Psoas muscle (tissue), 8 donors: ENCODE results near the gene GOLGA6L25. TPM values are rescaled to one million over a fixed set of nuclear protein-coding genes. Genes with fewer than 3 reads are reported as not detected.
"Not testable (repeated sequence)": the region's sequence is repeated elsewhere in the genome, so short reads cannot be mapped to it uniquely, and the experiment has no call there.

Source experiments
- ATAC-seq, 4 donors: fragments of 200-7000 bp; cut with Tn5 transposase; one replicate each; pipeline ENCODE4 v1.9.1; 2020; ENCODE audit warnings: moderate library complexity in 3 of 4, mild to moderate bottlenecking in 2 of 4
- DNase-seq, 2 donors: peaks; one replicate each; pipeline ENCODE4 v3.0.0-alpha.2; 2020
- H3K27ac ChIP-seq: fragments of 200-600 bp; one replicate; pipeline ENCODE4 v1.8.0; 2022
- H3K27me3 ChIP-seq, 3 donors: fragments of 200-600 bp in 1 of 3; one replicate each; pipeline versions ENCODE4 v1.6.1 to v1.8.0; 2013 to 2022; ENCODE audit warnings: low read length in 2 of 3, mild to moderate bottlenecking in 2 of 3, moderate library complexity in 1 of 3; ENCODE audit not compliant: insufficient read depth in 3 of 3
- H3K36me3 ChIP-seq, 2 donors: fragments of 200-600 bp in 1 of 2; one replicate each; pipeline versions ENCODE4 v1.6.1 to v1.8.0; 2013 to 2022; ENCODE audit warnings: low read depth in 1 of 2, mild to moderate bottlenecking in 1 of 2, moderate library complexity in 1 of 2; ENCODE audit not compliant: insufficient read depth in 1 of 2
- H3K4me1 ChIP-seq: fragments of 200-600 bp; one replicate; pipeline ENCODE4 v1.8.0; 2022
- H3K4me3 ChIP-seq: fragments of 200-600 bp; one replicate; pipeline ENCODE4 v1.8.0; 2022; ENCODE audit warnings: mild to moderate bottlenecking
- H3K9me3 ChIP-seq: fragments of 200-600 bp; one replicate; pipeline ENCODE4 v1.8.0; 2022
- whole genome bisulfite sequencing, 3 donors: extraction: QIAGEN DNeasy Blood & Tissue Kit; methylation state at CpG; one replicate each; pipeline versions ENCODE4 v1.1.6 to v1.1.7; 2013; 5-methylcytosine and 5-hydroxymethylcytosine counted together
- intact Hi-C, 2 donors: fragments of 100-400 bp; cut with DNase I; formaldehyde crosslinking; loops; one replicate each; pipeline versions ENCODE4 v1.11.0 to v1.14.2; 2022
- long read RNA-seq, 2 donors: library from polyadenylated mRNA; unstranded; transcript quantifications; one replicate each; pipeline ENCODE4 v2.0.0, GENCODE V29; 2021
- polyA plus RNA-seq, 3 donors: library from polyadenylated mRNA; stranded (reverse); fragments of 200-250 nt; gene quantifications; one replicate each; pipeline ENCODE4 v1.2.3, GENCODE V29; 2013
- total RNA-seq, 4 donors: library from RNA; stranded (reverse); fragmentation: NEBNext Ultra II Directional in 2 of 4; extraction: Animal tissue kit (Norgen Biotek cat#: 25700) in 2 of 4; gene quantifications; one replicate each; pipeline versions ENCODE4 v1.2.1 to v1.2.4, GENCODE V29; 2021 to 2023
- donor health status: healthy with polysubstance abuse.
- donor health status: DM: no; HTN: no; CAD: no; lungs with moderate emphysema.
- donor health status: Bipolar disorder and iron deficiency.
- donor health status: healthy.
- donor health status: DM: yes; HTN: yes; CAD: no.
- donor health status: DM: no; HTN: no; CAD: no.
- donor health status: DM: no; HTN: no; CAD: no.
- donor health status: DM: yes; HTN: yes; CAD: no.

Gene GOLGA6L25
- total RNA-seq (not detected), polyA plus RNA-seq (not detected)
- long read RNA-seq, donor 1 = 0 reads
- long read RNA-seq, donor 2 = 0 reads

DNA sequence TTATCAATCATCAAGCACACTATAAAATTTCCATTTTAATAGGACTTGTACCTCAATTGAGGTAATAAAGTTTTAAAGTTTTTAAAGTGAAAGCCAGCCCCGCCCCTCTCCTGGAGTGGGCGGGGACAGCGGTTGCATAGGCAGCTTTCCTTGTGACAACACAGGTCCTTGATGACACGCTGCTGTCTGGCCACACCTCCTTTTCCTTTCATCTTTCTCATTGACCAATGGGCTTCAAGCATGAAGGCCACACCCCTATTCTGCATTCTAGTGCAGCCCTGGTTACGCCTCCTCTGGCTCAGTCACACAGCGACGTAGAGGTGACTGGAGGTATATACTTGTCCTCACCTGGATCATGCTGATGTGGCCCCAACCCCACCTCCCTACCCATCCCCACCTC is at the start of gene GOLGA6L25:
Gene GOLGA6L25 (plus strand): TSS at position 301 of the 400 bp plus-strand sequence. CDS start 61 bp downstream, at position 362.
- intact Hi-C loops, H3K27ac ChIP-seq, H3K9me3 ChIP-seq, H3K36me3 ChIP-seq, H3K4me1 ChIP-seq, H3K4me3 ChIP-seq, H3K27me3 ChIP-seq, ATAC-seq, DNase-seq: not testable (repeated sequence)
- WGBS, 3 donors = no CpG with 5 or more reads among the region's 7 CpGs

- H3K9me3 ChIP-seq, DNase-seq, H3K27ac ChIP-seq, H3K36me3 ChIP-seq, H3K27me3 ChIP-seq, ATAC-seq, H3K4me3 ChIP-seq, intact Hi-C loops, H3K4me1 ChIP-seq: not testable (repeated sequence)
- WGBS, 3 donors = 1 to 5% (median 2%) methylated on average over 8 to 16 of the region's 63 CpGs
Observed at GRCh38 chr15:28508217-28508889, 45.0 kb upstream of the GOLGA6L25 start.

DNA sequence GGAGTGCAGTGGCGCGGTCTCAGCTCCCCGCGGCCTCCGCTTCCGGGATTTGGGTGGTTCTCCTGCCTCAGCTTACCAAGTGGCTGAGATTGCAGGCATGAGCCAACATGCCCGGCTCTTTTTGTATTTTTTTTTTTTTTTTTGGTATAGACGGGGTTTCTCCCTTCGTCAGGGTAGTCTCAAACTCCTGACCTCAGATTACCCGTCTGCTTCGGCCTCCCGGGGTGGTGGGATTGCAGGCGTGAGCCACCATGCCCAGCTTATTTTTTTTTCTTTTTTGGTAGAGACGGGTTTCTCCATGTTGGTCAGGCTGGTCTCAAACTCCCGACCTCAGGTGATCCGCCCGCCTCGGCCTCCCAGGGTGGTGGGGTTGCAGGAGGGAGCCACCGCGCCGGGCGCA is 39.2 kb upstream of the GOLGA6L25 start:
- H3K4me3 ChIP-seq, H3K36me3 ChIP-seq, H3K9me3 ChIP-seq, DNase-seq, H3K27me3 ChIP-seq, ATAC-seq, intact Hi-C loops, H3K27ac ChIP-seq, H3K4me1 ChIP-seq: not testable (repeated sequence)
- WGBS, 3 donors = 87 to 96% (median 92%) methylated on average over 6 to 7 of the region's 22 CpGs

DNA sequence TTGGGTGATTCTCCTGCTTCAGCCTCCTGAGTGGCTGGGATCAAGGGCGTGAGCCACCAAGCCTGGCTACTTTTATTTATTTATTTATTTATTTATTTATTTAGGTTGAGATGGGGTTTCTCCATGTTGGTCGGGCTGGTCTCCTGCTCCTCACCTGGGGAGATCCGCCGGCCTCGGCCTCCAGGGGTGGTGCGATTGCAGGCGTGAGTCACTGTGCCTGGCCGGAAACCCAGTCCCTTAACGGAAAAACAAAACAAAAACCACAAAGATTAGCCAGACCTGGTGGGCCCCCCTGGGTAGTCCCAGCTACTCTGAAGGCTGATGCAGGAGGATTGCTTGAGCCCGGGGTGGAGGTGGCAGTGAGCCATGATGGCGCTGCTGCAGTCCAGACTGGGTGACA is 38.2 kb upstream of the GOLGA6L25 start:
- H3K36me3 ChIP-seq, H3K27ac ChIP-seq, H3K9me3 ChIP-seq, H3K4me3 ChIP-seq, DNase-seq, H3K27me3 ChIP-seq, H3K4me1 ChIP-seq, ATAC-seq, intact Hi-C loops: not testable (repeated sequence)
- WGBS, 3 donors = 75 to 95% (median 81%) methylated on average over 1 to 2 of the region's 11 CpGs

- H3K36me3 ChIP-seq, H3K4me3 ChIP-seq, H3K4me1 ChIP-seq, H3K27me3 ChIP-seq, DNase-seq, intact Hi-C loops, H3K27ac ChIP-seq, ATAC-seq, H3K9me3 ChIP-seq: not testable (repeated sequence)
- 78 to 86% (median 86%) methylated on average over 3 of the region's 6 CpGs for WGBS, 3 donors
Observed at GRCh38 chr15:28532954-28533353, 20.4 kb upstream of the GOLGA6L25 start, which contains the start of gene GOLGA8G. GOLGA8G (minus strand) TSS chr15:28532971; CDS start chr15:28532909, 62 bp downstream.

- H3K36me3 ChIP-seq, H3K4me1 ChIP-seq, H3K27me3 ChIP-seq, H3K4me3 ChIP-seq, H3K27ac ChIP-seq, DNase-seq, H3K9me3 ChIP-seq, intact Hi-C loops, ATAC-seq: not testable (repeated sequence)
- WGBS, 3 donors = 89 to 100% (median 89%) methylated on average over 1 to 11 of the region's 13 CpGs
Observed at GRCh38 chr15:28573351-28573750, 20.0 kb downstream of the GOLGA6L25 start.

GRCh38 chr15:28588977-28589606 is 35.7 kb downstream of the GOLGA6L25 start:
- H3K27ac ChIP-seq, H3K27me3 ChIP-seq, DNase-seq, H3K36me3 ChIP-seq, intact Hi-C loops, H3K9me3 ChIP-seq, H3K4me1 ChIP-seq: not testable (repeated sequence)
- ATAC-seq = peak in 3 of 4 donors; percentile 68 to 74 (median 71)
- H3K4me3 ChIP-seq = peak overlapping the region; percentile 53
- 0% methylated on average over 1 of the region's 72 CpGs; no CpG with 5 or more reads in 2 of the 3 donors for WGBS, 3 donors

GRCh38 chr15:28589769-28590168 is 36.4 kb downstream of the GOLGA6L25 start:
- DNase-seq, H3K9me3 ChIP-seq, intact Hi-C loops, H3K4me1 ChIP-seq, H3K36me3 ChIP-seq, ATAC-seq, H3K27me3 ChIP-seq: not testable (repeated sequence)
- H3K4me3 ChIP-seq = peak overlapping the region; percentile 58
- peak overlapping the region; percentile 30 for H3K27ac ChIP-seq
- 0% methylated on average over 6 to 9 of the region's 9 CpGs for WGBS, 3 donors

DNA sequence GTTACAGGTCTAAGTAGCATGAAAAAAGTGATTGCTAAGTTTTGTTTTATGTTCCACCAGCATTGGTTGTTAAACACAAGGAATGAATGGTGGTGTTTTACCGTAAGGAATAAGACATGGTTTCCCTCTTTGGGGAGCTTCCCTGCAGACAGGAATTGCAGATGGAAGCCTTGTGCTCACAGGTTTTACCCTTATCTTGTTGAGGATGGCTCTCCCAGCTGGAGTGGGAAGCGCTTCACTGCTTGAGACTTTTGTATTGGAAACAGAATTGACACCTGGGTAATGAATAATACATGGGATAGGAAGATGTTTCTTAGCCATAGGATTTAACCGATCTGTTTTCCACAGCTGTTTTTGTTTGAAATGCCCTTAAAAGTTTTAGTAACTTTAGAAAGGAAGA is 39.0 kb downstream of the GOLGA6L25 start:
- DNase-seq, H3K9me3 ChIP-seq, ATAC-seq, H3K4me1 ChIP-seq, H3K36me3 ChIP-seq, H3K27ac ChIP-seq, intact Hi-C loops, H3K4me3 ChIP-seq, H3K27me3 ChIP-seq: not testable (repeated sequence)
- WGBS, 3 donors = no CpG with 5 or more reads among the region's 3 CpGs

DNA sequence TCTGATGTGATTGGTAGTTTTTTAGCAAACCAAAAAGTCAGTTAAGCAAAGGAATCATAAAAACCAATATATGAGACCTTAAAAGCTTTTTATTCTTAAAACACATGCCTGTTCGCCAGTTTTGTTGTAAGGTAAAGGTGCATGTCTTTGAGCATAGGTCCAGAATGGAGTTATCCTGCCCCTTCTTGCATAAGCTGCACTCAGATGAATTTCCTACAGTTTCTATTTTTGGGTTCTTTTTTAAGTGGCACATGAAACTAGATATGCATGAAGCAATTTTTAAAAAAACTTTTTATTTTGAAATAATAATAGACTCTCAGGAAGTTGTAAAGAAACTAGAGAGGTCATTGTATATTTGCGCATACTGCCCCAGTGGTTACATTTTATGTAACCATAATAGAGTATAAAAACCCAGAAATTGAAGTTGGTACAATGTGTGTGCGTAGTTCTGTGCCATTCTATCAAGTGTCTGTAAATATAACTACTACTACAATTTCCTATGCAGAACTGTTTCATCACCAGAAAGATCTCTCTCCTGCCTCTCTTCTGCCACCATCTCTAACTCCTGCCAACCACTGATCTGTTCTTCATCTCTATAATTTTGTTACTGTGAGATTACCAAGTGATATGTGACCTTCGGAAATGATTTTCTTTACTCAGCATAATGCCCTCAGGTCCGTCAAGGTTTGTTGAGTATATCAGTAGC is 40.2 kb downstream of the GOLGA6L25 start:
- intact Hi-C loops, H3K36me3 ChIP-seq, H3K9me3 ChIP-seq, H3K27ac ChIP-seq, H3K4me1 ChIP-seq, DNase-seq, H3K4me3 ChIP-seq, H3K27me3 ChIP-seq: not testable (repeated sequence)
- ATAC-seq = peak in 1 of 4 donors; percentile 75
- 52 to 100% (median 100%) methylated on average over 1 of the region's 5 CpGs for WGBS, 3 donors

- whole genome bisulfite sequencing, 3 donors = no CpG with 5 or more reads among the region's 10 CpGs
- H3K4me1 ChIP-seq, H3K36me3 ChIP-seq, H3K9me3 ChIP-seq, H3K27ac ChIP-seq, H3K27me3 ChIP-seq, intact Hi-C loops, H3K4me3 ChIP-seq, ATAC-seq, DNase-seq: not testable (repeated sequence)
Observed at GRCh38 chr15:28597471-28597870, 44.1 kb downstream of the GOLGA6L25 start.
